UCSD-AML1 (cell line): ENCODE data around the gene C5orf46.

ENCODE experiments used
- DNase-seq: peaks from one replicate; lab custom pipeline; 2025; ENCODE audit not compliant: unreplicated experiment; lab: John Stamatoyannopoulos, UW

C5orf46 gene

DNA sequence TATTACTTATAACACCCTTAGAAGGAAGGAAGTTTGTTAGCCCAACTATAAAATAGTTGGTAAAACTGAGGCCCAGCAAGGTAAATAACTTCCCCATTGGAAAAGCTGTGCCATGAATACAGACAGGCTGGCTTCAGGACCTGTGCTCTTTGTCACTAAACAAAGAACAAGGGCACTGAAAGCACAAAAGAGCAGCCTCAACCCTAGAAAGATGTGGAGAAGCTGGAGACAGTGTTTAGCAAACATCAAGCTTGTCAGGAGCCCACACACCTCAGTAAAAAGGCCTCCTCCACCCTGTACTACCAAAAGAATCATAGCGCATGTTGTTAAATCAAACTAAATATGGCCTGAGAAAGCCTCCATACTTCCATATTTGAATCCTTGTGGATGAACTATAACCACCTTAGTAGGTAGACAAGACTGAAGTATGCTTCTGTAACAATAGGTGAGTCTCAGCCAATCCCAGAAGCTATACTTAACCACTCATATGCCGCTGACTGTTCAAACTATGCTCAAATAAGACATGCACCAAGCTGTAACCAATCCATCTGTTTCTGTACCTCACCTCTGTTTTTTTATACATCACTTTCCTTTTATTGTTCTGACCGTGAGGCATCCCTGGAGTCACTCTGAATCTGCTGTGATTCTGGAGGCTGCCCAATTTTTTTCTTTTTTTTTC lies 46.2 kb downstream of the C5orf46 start:
- DNase-seq = no peak

DNA sequence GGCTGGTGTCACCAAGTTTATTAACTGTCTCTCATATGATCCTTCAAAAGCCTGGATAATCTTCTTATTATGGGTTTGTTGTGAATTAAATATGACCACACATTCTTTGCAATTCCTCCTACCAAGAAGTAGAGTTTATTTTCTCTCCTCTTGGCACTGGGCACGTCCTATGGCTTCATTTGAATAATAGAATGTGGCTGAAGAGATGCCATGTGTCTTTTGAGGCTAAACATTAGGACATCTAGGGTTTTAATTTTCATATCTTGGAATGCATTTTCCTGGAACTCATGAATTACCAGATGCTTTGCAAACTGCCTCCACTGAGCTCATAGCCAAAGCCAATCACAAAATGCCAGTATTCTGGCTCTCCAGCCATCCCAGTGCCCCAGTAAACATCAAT lies 47.8 kb downstream of the C5orf46 start:
- no peak for DNase-seq

DNA sequence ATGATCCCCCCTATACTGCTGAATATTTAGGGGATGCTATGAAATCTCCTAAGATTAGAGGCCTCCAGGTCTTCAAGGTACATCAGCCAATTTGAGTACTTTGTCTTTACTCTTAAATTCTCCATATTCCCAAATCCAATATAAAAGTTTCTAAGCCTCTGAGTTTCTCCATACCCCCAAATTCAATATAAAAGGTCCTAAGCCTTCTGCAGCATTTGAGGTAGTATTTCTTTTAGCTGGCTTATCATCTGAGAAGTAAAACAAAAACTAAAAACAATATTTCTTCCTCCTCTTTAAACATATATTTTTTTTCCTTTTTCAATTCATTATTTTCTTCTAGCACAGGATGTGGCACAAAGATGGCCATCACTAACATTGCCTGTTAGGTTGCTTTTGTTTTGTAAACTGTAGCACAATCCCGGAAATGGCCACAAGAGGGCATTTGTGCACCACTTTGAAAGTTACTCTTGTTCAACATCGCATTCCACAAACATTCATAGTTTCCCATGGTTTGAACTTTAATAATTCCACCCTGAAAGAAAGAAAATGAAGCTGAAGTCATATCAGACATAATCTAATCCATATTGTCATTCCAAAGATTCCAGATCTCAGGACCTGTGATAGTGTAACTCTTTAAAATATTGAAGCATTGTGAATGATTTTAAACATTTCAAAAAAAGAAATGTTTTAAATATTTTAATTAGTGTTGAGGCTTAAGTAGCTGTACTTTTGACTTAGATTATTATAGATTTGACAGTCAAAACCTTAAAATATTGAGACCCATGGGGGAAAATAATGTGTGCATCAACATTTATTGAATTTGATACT lies 48.8 kb downstream of the C5orf46 start:
- peak; percentile 27 for DNase-seq

DNA sequence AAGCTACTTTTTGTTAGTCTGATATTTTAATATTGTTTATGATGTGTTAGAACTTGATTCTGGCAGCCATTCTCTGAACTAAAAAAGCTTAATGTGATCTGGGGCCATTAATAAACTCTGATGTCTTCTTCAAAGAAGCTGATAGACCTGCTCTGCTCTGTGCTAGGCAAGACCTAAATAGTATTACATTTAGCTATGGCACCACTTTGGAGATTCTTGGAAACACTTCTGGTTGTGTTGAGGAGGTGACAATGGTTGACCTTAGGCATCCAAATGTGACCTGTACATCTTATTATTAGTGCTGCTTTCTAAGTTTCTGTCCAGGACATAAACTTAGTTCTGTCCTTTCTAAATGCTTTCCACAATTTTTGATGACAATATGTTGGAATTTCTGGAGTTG lies 49.5 kb downstream of the C5orf46 start:
- DNase-seq = no peak

DNA sequence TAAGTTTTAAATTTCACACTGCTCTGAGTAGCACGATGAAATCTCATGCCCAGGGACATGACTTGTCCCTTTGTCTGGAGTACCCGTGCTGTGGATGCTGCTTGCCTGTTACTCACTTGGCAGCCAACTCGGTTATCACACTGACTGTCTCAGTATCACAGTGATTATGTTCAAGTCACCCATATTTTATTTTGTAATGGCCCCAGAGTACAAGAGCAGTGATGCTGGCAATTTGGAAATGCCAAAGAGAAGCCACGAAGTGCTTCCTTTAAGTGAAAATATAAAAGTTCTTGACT lies 50.6 kb downstream of the C5orf46 start:
- no peak for DNase-seq

DNA sequence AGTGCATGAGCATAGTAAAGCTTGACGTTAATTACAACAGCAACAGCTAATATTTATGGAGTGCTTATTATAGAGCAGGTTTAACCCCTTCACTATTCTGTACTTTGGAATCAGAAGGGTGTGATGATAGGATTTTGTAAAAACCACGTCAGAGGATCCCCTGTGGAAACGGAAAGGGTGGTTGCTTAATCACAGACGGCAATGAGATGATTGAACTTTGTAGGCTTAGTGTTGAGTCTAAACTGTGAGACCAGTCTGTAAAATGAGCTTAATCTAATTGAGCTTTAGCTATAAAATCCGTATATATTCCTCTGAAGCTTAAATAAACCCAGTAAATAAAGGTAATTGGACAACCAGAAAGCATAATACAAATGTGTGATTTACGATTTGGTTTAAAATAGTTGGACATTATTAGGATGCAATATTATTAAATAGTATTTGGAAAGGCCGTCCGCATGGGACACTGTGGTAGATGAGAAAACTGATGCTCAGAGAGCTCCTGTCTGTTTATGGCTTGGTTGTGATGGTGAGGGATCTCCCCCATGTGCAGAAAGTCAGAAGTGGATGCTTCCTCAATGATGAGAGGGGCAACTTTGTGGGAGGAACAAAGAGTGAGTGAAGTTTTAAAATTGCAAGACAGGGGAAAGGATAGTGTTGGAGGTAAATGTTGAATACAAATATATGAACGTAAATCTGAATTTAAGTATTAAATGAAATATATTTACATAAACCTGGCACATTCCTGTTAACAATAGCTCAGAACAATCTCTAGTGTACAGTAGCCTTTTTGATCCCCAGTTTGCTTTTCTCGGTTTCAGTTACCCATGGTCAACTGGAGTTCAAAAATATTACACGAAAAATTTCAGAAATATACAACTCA lies 51.2 kb downstream of the C5orf46 start:
- no peak for DNase-seq

DNA sequence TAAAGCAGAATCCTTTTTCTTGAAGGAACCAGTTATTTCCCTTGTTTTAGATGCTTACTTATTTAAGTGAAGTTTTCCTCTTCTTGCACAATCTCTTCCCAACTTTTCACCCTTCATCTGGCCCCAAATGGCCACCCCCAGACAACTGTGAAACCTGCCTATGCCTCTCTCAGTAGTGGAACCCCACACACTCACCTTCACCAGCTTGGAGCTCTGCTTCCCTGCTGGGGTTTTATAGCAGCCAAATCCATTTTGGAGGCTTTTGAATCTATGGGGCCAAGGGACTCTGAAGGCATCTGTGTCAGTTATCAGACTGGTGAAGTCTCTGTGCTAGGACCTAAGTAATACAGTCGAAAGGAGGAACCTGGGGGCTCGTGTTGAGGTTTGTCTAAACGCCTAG lies 52.0 kb downstream of the C5orf46 start:
- DNase-seq = no peak

DNA sequence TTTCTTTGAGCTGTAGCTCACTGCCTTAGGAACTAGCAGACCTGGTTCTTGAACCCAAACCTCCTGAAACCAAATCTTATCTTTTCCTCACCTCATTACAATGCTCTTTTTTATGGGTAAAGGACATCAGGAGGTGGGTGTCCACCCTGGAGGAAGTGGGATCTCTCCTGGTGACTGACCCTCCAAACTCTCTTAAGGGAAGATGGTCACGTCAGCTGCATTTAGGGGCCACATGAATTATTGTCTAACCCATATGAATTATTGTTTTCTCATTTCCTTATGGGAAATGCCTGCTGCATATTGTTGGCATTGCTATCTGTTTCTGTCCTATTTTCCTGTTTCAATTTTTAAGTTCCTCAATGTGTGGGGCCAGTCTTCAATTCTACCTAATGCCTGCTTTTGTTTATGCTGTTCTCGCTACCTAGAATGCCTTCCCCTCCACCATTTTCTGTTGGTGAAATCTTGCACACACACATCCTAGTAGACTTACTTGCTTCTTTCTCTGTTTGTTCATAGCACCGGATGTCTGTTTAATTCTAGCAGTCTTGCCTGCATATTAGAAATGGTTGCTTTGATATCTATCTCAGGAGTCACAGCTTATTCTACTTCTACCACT lies 52.9 kb downstream of the C5orf46 start:
- DNase-seq = no peak

DNA sequence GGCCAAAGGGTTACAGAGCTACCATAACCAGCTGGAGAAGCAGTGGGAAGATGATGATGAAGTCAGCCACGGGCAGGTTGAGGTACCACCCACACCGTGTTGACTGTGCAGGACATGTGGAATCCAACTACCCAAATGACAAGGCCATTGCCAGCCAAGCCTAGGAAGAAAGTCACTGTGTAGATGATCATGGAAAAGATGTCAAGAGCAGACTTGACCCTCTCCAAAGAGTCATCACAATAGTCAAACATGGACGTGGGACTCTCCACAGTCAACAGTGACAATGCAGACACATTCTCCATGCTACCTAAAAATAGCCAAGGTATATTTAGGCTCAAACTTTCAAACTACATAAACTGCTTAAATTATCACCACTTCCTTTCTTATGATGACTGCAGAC lies 54.0 kb downstream of the C5orf46 start:
- no peak for DNase-seq

DNA sequence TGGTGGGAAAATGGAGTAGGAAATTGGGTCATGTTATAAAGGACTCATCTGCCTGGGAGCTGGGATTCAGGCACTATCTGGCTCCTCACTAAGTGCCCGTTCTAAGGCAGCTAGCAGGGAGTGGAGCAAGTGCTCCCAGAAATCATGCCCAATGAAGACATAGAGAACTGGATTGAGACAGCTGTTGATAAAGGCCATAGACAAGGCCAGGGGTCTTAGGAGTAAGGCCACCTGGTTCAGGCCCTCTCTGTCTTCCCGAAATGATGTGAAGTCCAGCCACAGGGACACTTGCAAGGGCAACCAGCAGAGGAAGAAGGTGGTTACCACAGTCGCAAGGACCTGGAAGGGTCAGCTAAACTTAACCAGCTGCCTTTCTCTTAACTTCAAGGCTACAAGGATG lies 54.8 kb downstream of the C5orf46 start:
- no peak for DNase-seq

DNA sequence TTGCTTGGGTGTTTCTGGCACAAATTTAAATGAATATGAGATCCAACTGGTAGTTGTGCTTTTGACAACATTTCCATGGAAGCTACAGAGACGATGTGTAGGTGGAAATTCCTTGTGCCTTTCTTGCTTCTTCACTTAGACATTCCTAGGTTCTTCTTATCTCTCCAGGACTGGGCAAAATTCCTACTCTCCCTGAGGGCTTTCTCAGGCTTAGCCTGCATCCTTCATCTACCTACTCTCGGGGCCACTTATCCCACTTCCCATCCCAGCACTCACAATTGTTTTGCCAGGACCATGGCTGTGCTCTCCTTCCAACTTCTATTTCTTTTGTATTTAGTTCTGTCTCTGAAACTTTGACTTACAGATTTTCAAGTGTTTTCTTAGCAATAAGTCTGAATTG lies 57.1 kb downstream of the C5orf46 start:
- no peak for DNase-seq

DNA sequence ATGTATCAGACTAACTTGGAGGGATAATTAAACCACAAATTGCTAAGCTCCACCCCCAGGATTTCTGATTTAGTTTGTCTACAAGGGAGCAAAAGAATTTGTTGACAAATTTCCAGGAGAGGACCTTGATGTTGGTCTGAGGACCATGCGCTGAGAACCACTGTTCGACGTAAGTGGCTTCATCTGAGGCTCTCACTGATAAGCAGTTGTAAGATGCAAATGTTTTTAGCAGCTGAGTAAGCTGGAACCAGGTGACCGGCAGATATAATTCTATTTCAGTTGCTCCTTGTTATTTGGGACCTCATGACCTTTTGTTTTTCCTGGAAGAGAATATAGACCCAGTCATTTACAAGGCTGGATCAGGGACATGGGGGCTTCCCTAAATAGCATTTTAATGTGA lies 60.7 kb downstream of the C5orf46 start:
- DNase-seq = no peak

DNA sequence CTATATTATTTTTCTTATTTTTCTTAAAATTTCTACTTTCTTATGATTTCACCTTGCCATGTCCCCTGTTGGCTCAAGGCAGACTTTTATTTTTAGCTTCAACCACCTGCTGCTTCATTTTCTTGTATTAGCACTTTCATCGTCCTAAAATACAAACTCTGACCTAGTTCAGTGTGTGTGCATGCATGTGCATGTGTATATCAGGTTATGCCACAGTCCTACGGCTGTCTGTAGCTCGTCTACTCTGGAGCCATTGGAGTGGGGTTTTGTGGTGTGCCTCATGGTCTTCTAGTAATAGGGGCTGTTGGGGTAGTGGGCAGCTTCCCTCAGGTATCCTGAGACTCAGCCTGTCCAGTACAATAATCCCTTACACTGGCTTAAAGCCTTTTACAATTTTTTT lies 61.5 kb downstream of the C5orf46 start:
- no peak for DNase-seq

DNA sequence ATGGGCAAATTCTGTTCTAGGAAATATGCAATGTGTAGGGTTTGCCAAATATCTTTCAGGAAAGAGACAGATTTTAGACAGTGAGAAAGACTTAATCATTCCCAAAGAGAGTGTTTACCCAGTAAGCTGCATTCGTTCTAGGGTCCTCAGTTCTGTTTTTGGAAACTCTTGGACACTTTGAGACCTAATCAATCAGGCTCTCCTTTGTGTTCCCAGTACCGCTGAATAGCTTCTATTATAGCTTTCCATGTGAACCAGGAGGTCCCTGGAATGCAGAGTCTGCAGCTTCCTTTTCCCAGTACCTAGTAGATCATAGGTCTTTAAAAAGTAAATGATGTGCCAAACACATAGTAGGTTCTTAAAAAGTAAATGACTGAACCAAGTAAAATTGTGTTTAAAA lies 63.5 kb downstream of the C5orf46 start:
- DNase-seq = no peak
